Spleen (tissue), 7 donors: ENCODE data around the gene FAT3.

Experiments used
- POLR2A ChIP-seq, 3 donors: fragments of 450-650 bp; IDR thresholded peaks; one replicate each; pipeline ENCODE4 v1.5.1; 2017; ENCODE audit warnings: antibody characterized with exemption in 3 of 3, mild to moderate bottlenecking in 1 of 3
- POLR2AphosphoS5 ChIP-seq, 3 donors: sonication (generic); formaldehyde crosslinking; IDR thresholded peaks; one replicate each; pipeline ENCODE4 v1.5.1; 2017; ENCODE audit warnings: antibody characterized with exemption in 3 of 3
- TF ChIP-seq, protein P1 (sequence below), 11 experiments: fragments of 200-600 bp in 7 of 11; fragments of 450-650 bp in 4 of 11; sonication (generic) in 4 of 11; IDR thresholded peaks in 8 of 11; conservative IDR thresholded peaks in 3 of 11; 1 replicate in 7 of 11; 2 replicates in 4 of 11; pipeline versions ENCODE4 v1.4.0 to v1.8.0; 2016 to 2021; ENCODE audit warnings: antibody characterized with exemption in 11 of 11, inconsistent platforms in 4 of 11, mild to moderate bottlenecking in 1 of 11
- donor health status: DM: no; HTN: no; CAD: no; lungs with moderate emphysema.
- donor health status: DM: no; HTN: no; CAD: no.
- donor health status: DM: no; HTN: no; CAD: no.

DNA sequence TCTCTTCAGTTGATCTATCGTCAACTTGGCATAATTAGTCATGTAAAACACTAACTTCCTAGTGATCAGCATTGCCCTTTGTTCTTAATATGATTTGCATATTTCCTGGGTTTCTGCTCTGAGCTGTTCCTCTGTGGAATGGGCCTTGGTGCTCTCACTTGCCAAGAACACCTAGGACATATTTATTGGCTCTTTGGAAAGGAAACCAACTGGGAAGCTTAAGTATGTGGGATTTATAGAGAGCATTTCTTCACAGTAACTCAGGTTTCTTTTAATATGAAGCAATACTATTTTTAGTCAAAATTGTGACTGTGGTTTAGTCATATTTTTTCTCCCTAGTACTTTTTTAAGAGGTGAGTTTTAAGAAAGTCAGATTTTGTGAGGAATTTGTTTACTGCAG, 28.8 kb downstream of the FAT3 start:
- TF ChIP-seq, protein P1, sequence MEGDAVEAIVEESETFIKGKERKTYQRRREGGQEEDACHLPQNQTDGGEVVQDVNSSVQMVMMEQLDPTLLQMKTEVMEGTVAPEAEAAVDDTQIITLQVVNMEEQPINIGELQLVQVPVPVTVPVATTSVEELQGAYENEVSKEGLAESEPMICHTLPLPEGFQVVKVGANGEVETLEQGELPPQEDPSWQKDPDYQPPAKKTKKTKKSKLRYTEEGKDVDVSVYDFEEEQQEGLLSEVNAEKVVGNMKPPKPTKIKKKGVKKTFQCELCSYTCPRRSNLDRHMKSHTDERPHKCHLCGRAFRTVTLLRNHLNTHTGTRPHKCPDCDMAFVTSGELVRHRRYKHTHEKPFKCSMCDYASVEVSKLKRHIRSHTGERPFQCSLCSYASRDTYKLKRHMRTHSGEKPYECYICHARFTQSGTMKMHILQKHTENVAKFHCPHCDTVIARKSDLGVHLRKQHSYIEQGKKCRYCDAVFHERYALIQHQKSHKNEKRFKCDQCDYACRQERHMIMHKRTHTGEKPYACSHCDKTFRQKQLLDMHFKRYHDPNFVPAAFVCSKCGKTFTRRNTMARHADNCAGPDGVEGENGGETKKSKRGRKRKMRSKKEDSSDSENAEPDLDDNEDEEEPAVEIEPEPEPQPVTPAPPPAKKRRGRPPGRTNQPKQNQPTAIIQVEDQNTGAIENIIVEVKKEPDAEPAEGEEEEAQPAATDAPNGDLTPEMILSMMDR (IDR thresholded peaks at IDR 0.05 in 8 of 11, conservative IDR thresholded peaks at IDR 0.05 in 3 of 11), result no peak
- no peak for TF ChIP-seq POLR2A (IDR thresholded peaks at IDR 0.05)
- TF ChIP-seq POLR2AphosphoS5 (IDR thresholded peaks at IDR 0.05), result no peak
